ENCODE measurements around the gene DBN1. TPM values are rescaled to one million over a fixed set of nuclear protein-coding genes. Genes with fewer than 3 reads are reported as not detected.
"Not testable (repeated sequence)": the region's sequence is repeated elsewhere in the genome, so short reads cannot be mapped to it uniquely, and the experiment has no call there.

Gene DBN1
- total RNA-seq, 1 donor from 2014 or later: 83.3 TPM

GRCh38 chr5:177429248-177430040 is 44.0 kb downstream of the DBN1 start:
- DNase-seq (ENCODE audit: low spot score): no peak

- DNase-seq (ENCODE audit: low spot score): no peak
Observed at GRCh38 chr5:177428574-177429217, 44.7 kb downstream of the DBN1 start.

GRCh38 chr5:177427919-177428573 is 45.4 kb downstream of the DBN1 start:
- no peak for DNase-seq (ENCODE audit: low spot score)

GRCh38 chr5:177427211-177427822 is 46.1 kb downstream of the DBN1 start:
- peak; percentile 33 for DNase-seq (ENCODE audit: low spot score)

- DNase-seq (ENCODE audit: low spot score): no peak
Observed at GRCh38 chr5:177426566-177427210, 46.7 kb downstream of the DBN1 start, which contains the start of gene GRK6. Gene GRK6, plus strand, starts transcription at chr5:177426676. Its CDS starts 170 bp downstream, at chr5:177426846.

- DNase-seq (ENCODE audit: low spot score): peak; percentile 100
Observed at GRCh38 chr5:177425801-177426565, 47.5 kb downstream of the DBN1 start.

- DNase-seq (ENCODE audit: low spot score): no peak
Observed at GRCh38 chr5:177425196-177425800, 48.1 kb downstream of the DBN1 start.

- no peak for DNase-seq (ENCODE audit: low spot score)
Observed at GRCh38 chr5:177423671-177424070, 49.8 kb downstream of the DBN1 start.

GRCh38 chr5:177421062-177421798 is 52.2 kb downstream of the DBN1 start:
- no peak for DNase-seq (ENCODE audit: low spot score)

- DNase-seq (ENCODE audit: low spot score): not testable (repeated sequence)
Observed at GRCh38 chr5:177420472-177420871, 53.0 kb downstream of the DBN1 start.

GRCh38 chr5:177419046-177419445 is 54.4 kb downstream of the DBN1 start:
- DNase-seq (ENCODE audit: low spot score): no peak

GRCh38 chr5:177417081-177417480 is 56.4 kb downstream of the DBN1 start:
- not testable (repeated sequence) for DNase-seq (ENCODE audit: low spot score)

- DNase-seq (ENCODE audit: low spot score): no peak
Observed at GRCh38 chr5:177414481-177414880, 59.0 kb downstream of the DBN1 start.

GRCh38 chr5:177412603-177413233 is 60.7 kb downstream of the DBN1 start:
- no peak for DNase-seq (ENCODE audit: low spot score)

GRCh38 chr5:177410575-177410974 is 62.9 kb downstream of the DBN1 start:
- no peak for DNase-seq (ENCODE audit: low spot score)

GRCh38 chr5:177409043-177409801 is 64.2 kb downstream of the DBN1 start, which contains the start of gene F12:
Gene F12, minus strand, starts transcription at chr5:177409564. Its CDS starts 37 bp downstream, at chr5:177409527.
- no peak for DNase-seq (ENCODE audit: low spot score)

Measured in umbilical cord (tissue), 2 donors.